ENCODE results near the gene KRTAP5-6.

KRTAP5-6 gene

GRCh38 chr11:1738380-1738779, 41.4 kb downstream of the KRTAP5-6 start:
- Mint-ChIP-seq H3K4me3 (no peak overlapping the region), H3K27ac (no peak overlapping the region), H3K9me3 (peaks cover 29% of the 10 kb centered on the region), H3K27me3 (ENCODE audit: low read depth) (peaks cover 14% of the 10 kb centered on the region), H3K4me1 (ENCODE audit: low read depth) (peaks cover 2% of the 10 kb centered on the region), H3K36me3 (ENCODE audit: low read depth) (peaks cover 5% of the 10 kb centered on the region)

- no peak overlapping the region for H3K4me3 Mint-ChIP-seq
- peaks cover 14% of the 10 kb centered on the region for H3K27me3 Mint-ChIP-seq (ENCODE audit: low read depth)
- H3K9me3 Mint-ChIP-seq: peaks cover 29% of the 10 kb centered on the region
- H3K36me3 Mint-ChIP-seq (ENCODE audit: low read depth): peaks cover 5% of the 10 kb centered on the region
- no peaks in the 10 kb centered on the region for H3K4me1 Mint-ChIP-seq (ENCODE audit: low read depth)
- no peak overlapping the region for H3K27ac Mint-ChIP-seq
Observed at GRCh38 chr11:1739576-1739975, 42.6 kb downstream of the KRTAP5-6 start.

- no peak overlapping the region for H3K27ac Mint-ChIP-seq
- H3K36me3 Mint-ChIP-seq (ENCODE audit: low read depth): peaks cover 5% of the 10 kb centered on the region
- H3K4me1 Mint-ChIP-seq (ENCODE audit: low read depth): no peaks in the 10 kb centered on the region
- peaks cover 14% of the 10 kb centered on the region for H3K27me3 Mint-ChIP-seq (ENCODE audit: low read depth)
- no peak overlapping the region for H3K4me3 Mint-ChIP-seq
- peaks cover 29% of the 10 kb centered on the region for H3K9me3 Mint-ChIP-seq
Observed at GRCh38 chr11:1740786-1741530, 44.0 kb downstream of the KRTAP5-6 start.

- Mint-ChIP-seq H3K9me3 (peaks cover 24% of the 10 kb centered on the region), H3K27me3 (ENCODE audit: low read depth) (peaks cover 8% of the 10 kb centered on the region), H3K36me3 (ENCODE audit: low read depth) (no peaks in the 10 kb centered on the region), H3K4me3 (no peak overlapping the region), H3K27ac (no peak overlapping the region), H3K4me1 (ENCODE audit: low read depth) (no peaks in the 10 kb centered on the region)
Observed at GRCh38 chr11:1741741-1742140, 44.7 kb downstream of the KRTAP5-6 start.

- no peaks in the 10 kb centered on the region for H3K36me3 Mint-ChIP-seq (ENCODE audit: low read depth)
- no peak overlapping the region for H3K27ac Mint-ChIP-seq
- peaks cover 21% of the 10 kb centered on the region for H3K9me3 Mint-ChIP-seq
- H3K4me3 Mint-ChIP-seq: no peak overlapping the region
- no peaks in the 10 kb centered on the region for H3K4me1 Mint-ChIP-seq (ENCODE audit: low read depth)
- peaks cover 7% of the 10 kb centered on the region for H3K27me3 Mint-ChIP-seq (ENCODE audit: low read depth)
Observed at GRCh38 chr11:1742371-1742770, 45.4 kb downstream of the KRTAP5-6 start.

- Mint-ChIP-seq H3K36me3 (ENCODE audit: low read depth) (no peaks in the 10 kb centered on the region), H3K27ac (no peak overlapping the region), H3K4me1 (ENCODE audit: low read depth) (no peaks in the 10 kb centered on the region), H3K9me3 (peaks cover 15% of the 10 kb centered on the region), H3K27me3 (ENCODE audit: low read depth) (peaks cover 7% of the 10 kb centered on the region), H3K4me3 (no peak overlapping the region)
Observed at GRCh38 chr11:1742869-1743584, 46.0 kb downstream of the KRTAP5-6 start.

- Mint-ChIP-seq H3K27ac (no peak overlapping the region), H3K9me3 (peaks cover 10% of the 10 kb centered on the region), H3K36me3 (ENCODE audit: low read depth) (no peaks in the 10 kb centered on the region), H3K4me1 (ENCODE audit: low read depth) (no peaks in the 10 kb centered on the region), H3K27me3 (ENCODE audit: low read depth) (peaks cover 10% of the 10 kb centered on the region), H3K4me3 (no peak overlapping the region)
Observed at GRCh38 chr11:1743585-1744136, 46.7 kb downstream of the KRTAP5-6 start.

GRCh38 chr11:1744137-1744886, 47.3 kb downstream of the KRTAP5-6 start:
- H3K36me3 Mint-ChIP-seq (ENCODE audit: low read depth): no peaks in the 10 kb centered on the region
- no peaks in the 10 kb centered on the region for H3K4me1 Mint-ChIP-seq (ENCODE audit: low read depth)
- peaks cover 7% of the 10 kb centered on the region for H3K27me3 Mint-ChIP-seq (ENCODE audit: low read depth)
- peaks cover 10% of the 10 kb centered on the region for H3K9me3 Mint-ChIP-seq
- no peak overlapping the region for H3K27ac Mint-ChIP-seq
- no peak overlapping the region for H3K4me3 Mint-ChIP-seq

- Mint-ChIP-seq H3K4me3 (no peak overlapping the region), H3K9me3 (peaks cover 10% of the 10 kb centered on the region), H3K36me3 (ENCODE audit: low read depth) (no peaks in the 10 kb centered on the region), H3K27ac (no peak overlapping the region), H3K4me1 (ENCODE audit: low read depth) (peaks cover 7% of the 10 kb centered on the region), H3K27me3 (ENCODE audit: low read depth) (peaks cover 11% of the 10 kb centered on the region)
Observed at GRCh38 chr11:1744891-1745700, 48.1 kb downstream of the KRTAP5-6 start.

GRCh38 chr11:1745701-1746320, 48.8 kb downstream of the KRTAP5-6 start:
- Mint-ChIP-seq H3K27ac (no peak overlapping the region), H3K4me1 (ENCODE audit: low read depth) (peaks cover 9% of the 10 kb centered on the region), H3K4me3 (no peak overlapping the region)

GRCh38 chr11:1746511-1746931, 49.5 kb downstream of the KRTAP5-6 start:
- Mint-ChIP-seq H3K9me3 (peaks cover 10% of the 10 kb centered on the region), H3K27ac (no peak overlapping the region), H3K4me3 (no peak overlapping the region), H3K27me3 (ENCODE audit: low read depth) (peaks cover 17% of the 10 kb centered on the region), H3K4me1 (ENCODE audit: low read depth) (peaks cover 9% of the 10 kb centered on the region), H3K36me3 (ENCODE audit: low read depth) (no peaks in the 10 kb centered on the region)

More at GRCh38 chr11:1745701-1746320, 48.8 kb downstream of the KRTAP5-6 start:
- Mint-ChIP-seq H3K27me3 (ENCODE audit: low read depth) (peaks cover 17% of the 10 kb centered on the region), H3K9me3 (peaks cover 10% of the 10 kb centered on the region), H3K36me3 (ENCODE audit: low read depth) (no peaks in the 10 kb centered on the region)

- H3K36me3 Mint-ChIP-seq (ENCODE audit: low read depth): no peaks in the 10 kb centered on the region
- H3K27me3 Mint-ChIP-seq (ENCODE audit: low read depth): peaks cover 17% of the 10 kb centered on the region
- H3K27ac Mint-ChIP-seq: no peak overlapping the region
- no peak overlapping the region for H3K4me3 Mint-ChIP-seq
- peaks cover 10% of the 10 kb centered on the region for H3K9me3 Mint-ChIP-seq
- H3K4me1 Mint-ChIP-seq (ENCODE audit: low read depth): peaks cover 9% of the 10 kb centered on the region
Observed at GRCh38 chr11:1746956-1747752, 50.2 kb downstream of the KRTAP5-6 start.

Data from T-helper 1 cell treated with Interleukin-12 subunit alpha and Interleukin-12 subunit beta and Interleukin-4 antibody, amounts not matched to agents 30 μg/mL and 1 μg/mL, for 36 hours (primary cell).